Activated CD4-positive, CD25-positive, alpha-beta regulatory T cell treated with anti-CD3 and anti-CD28 coated beads, Interleukin-2, amount 50 U/mL, for 72 hours (primary cell): Measurements from ENCODE around the gene NOL8.

Experiments
- DNase-seq: peaks from one replicate; pipeline ENCODE4 v3.0.0; 2021

The NOL8 gene

GRCh38 chr9:92257327-92257726, 67.8 kb downstream of the NOL8 start:
- DNase-seq: no peak

- no peak for DNase-seq
Measured at GRCh38 chr9:92254381-92255337, 70.5 kb downstream of the NOL8 start.

- no peak for DNase-seq
Measured at GRCh38 chr9:92253656-92254055, 71.5 kb downstream of the NOL8 start.

GRCh38 chr9:92247981-92248380, 77.2 kb downstream of the NOL8 start:
- no peak for DNase-seq
